ENCODE results near the gene ECSCR.

GRCh38 chr5:139426203-139426885, 36.2 kb downstream of the ECSCR start:
- no peak for TF ChIP-seq POLR2A (IDR thresholded peaks at IDR 0.05)
- TF ChIP-seq POLR2AphosphoS5 (IDR thresholded peaks at IDR 0.05; ENCODE audit: insufficient read depth in 1 of 2, low read depth in 1 of 2): no peak

Data from vagina (tissue), 2 donors.